ENCODE results near the gene EHMT1.
A peak's percentile ranks its signal among the peaks of the same experiment; 100 is the strongest.

Gene EHMT1

DNA sequence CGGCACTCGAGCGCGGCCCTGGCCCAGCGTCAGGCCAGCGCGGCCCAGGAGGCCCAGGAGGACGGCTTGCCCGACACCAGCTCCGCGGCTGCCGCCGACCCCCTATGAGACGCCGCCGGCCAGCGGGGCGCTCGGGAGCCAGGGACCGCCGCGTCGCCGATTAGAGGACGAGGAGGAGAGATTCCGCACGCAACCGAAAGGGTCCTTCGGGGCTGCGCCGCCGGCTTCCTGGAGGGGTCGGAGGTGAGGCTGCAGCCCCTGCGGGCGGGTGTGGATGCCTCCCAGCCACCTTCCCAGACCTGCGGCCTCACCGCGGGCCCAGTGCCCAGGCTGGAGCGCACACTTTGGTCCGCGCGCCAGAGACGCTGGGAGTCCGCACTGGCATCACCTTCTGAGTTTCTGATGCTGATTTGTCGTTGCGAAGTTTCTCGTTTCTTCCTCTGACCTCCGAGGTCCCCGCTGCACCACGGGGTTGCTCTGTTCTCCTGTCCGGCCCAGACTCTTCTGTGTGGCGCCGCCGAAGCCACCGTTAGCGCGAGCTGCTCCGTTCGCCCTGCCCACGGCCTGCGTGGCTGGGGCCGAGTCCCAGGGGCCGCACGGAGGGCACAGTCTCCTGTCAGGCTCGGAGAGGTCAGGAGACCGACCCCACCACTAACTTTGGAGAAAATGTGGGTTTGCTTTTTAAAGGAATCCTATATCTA is 216.2 kb downstream of the EHMT1 start:
- DNase-seq: no peak

DNA sequence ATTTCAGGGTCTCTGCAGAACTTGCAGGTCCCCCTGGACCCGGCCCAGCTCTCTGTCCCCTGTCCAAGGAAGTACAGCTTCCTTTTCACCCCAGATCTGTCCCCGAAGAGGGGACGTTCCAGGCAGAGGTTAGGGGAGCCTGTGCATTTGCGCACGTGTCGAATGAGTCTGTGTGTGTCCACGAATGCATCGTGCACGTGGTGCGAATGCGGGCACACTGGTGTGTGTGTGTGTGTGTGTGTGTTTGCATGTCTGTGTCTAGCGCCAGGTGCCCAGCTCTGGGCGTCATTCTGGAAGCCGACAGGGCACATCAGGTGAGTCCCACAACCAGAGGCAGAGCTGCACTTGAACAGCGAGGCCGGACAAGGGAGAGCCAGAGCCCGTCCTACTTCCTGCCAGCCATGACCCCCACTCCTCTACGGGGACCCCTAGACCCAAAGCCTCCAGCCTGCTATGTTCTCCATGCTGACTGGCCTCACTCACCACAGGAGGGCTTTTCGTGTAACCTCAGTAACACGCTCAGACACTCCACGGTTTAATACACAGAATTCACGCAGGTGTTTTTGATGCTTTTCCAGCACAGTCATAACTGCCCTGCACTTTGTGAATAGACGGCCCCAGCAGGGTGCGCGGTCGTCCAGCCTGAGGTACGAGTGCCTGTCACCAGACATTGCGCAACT is 217.5 kb downstream of the EHMT1 start:
- DNase-seq: no peak

DNA sequence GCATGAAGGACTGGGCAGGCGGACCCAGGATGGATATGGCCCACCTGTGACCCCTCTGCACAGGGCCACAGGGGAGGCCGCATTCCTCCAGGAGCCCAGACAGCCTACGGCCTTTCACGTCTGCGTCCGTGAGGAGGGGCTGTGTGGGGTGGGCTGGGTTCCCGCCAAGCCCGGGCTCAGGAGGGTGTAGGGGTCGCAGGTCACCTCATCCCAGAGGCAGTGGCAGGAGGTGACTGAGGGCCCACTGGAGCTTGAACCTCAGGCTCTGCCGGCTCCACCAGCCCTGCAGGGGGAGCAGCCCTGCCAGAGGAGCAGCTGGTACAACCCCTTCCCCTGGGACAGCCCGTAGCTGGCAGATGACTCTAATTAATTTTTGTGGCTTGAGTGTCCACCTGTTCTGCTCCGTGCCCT is 218.0 kb downstream of the EHMT1 start:
- DNase-seq: no peak

DNA sequence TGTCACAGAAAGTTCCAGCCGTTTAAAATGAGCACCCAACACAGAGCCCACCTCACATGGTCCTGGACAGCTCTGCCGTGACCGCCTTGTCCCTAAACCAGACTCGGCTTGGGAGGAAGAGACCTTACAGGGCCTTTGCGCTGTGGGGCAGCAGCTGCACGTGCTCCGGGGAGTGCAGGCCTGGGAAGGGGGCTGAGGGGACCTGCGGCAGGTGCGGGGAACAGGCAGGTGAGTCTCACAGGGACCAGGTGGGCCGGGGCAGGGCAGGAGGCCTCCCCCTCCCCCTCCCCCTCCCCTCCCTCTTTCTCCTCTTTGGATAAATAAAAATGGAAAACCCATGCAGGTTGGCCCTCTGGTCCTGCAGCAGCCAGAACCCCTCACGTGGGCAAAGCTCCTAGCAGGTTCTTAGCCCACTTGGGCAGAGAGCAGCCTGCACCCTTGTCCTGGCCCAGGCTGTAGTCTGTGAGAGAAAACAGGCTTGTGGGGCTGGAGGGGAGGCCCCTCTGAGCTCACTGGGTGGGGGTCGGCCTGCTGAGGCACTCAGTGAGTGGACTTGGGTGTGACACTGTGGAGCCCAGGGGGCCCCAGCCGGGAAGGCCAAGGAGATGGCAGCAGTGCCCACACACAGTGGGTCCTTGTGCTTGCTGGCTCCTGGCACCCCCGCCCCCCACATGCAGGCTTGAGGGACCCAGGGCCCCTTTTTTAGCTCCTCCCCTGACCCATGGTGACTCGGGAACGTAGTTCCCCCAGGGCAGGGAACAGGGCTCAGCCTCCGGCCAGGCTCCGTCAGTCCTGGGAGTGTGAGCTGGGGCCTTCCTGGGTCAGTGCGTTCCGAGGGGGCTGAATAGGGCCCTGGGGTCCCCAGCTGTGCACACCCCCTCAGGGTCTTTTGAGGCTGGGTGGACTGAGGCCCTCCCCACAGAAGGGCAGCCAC is 218.8 kb downstream of the EHMT1 start:
- no peak for DNase-seq

DNA sequence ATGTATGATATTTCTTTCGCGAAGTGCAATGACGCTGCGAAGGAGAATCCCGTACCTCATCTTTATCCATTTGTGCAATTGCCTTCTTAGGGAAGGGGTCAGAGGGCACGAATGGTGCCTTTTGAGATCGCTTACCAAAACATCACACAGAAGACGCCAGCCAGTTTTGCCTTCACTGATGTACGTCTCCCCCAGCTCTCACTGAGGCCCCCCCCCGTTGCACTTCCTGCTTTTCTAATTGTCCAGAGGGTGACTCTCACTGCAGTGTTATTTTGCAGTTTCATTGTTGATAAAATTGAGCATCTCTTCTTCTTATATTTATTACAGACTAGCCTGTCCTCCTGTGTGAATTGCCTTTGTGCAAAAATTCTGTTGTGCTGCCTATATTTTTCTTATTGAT is 219.8 kb downstream of the EHMT1 start:
- DNase-seq: no peak

DNA sequence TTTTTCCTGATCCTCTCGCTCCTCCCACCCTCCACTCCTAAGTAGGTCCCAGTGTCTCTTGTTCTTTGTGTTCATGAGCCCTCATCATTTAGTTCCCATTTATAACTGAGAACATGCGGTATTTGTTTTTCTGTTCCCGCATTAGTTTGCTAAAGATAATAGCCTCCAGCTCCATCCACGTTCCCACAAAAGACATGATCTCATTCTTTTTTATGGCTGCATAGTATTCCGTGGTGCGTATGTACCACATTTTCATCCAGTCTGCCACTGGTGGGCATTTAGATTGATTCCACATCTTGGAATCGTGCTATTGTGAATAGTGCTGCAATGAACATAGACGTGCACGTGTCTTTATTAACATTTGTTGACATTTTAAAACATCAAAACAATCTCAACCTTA is 224.6 kb downstream of the EHMT1 start:
- no peak for DNase-seq

DNA sequence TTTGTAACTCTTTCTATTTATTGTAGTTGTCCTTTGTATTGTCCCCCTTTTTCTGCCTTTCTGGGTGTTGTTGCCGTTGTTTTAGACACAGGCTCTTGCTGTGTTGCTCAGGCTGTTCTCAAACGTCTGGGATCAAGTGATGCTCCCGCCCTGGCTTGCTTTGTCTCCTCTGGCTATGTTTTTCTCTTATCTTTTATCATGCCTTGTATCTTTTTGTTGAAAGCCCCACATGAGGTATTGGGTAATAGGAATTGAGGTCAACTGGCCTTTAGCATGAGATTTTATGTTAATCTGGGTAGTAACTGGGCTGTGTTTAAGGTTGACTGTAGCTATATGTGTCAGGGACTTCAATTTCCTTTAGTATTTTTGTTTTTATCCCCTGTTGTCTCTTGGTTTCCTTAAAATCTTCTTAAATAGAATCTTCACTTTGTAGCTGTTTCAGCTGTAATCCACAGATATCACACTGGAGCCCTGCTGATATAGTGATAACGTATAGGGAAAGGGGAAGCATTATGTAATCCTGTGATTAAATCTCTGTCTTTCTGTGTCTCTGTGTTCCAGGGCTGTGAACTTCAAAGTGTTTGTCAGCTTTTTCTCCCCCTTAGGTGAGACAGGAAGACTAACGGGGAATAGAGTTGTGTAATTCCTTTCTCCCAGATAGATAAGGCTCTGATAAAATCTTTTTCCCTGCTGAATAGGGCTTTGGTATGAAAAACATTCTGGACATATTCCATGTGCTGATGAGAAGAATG is 232.9 kb downstream of the EHMT1 start:
- DNase-seq: no peak

DNA sequence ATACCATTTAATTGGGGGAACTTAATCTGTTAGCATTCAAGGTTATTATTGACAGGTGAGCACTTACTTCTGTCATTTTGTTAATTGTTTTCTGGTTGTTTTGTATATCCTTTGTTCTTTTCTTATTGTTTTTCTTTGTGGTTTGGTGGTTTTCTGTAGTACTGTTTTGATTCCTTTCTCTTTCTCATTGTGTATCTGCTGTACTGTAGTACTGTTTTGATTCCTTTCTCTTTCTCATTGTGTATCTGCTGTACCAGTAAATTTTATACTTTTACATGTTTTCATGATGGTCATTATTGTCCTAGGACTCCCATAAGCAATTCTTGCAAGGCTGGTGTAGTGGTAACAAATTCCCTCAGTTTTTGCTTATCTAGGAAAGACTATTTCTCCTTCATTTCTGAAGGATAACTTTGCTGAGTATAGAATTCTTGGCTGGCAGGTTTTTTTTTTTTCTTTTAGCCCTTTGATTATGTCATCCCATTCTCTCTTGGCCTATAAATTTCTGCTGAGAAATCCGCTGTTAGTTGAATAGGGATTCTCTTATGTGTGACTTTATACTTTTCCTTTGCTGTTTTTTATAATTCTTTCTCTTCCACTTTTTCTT is 234.7 kb downstream of the EHMT1 start:
- no peak for DNase-seq

DNA sequence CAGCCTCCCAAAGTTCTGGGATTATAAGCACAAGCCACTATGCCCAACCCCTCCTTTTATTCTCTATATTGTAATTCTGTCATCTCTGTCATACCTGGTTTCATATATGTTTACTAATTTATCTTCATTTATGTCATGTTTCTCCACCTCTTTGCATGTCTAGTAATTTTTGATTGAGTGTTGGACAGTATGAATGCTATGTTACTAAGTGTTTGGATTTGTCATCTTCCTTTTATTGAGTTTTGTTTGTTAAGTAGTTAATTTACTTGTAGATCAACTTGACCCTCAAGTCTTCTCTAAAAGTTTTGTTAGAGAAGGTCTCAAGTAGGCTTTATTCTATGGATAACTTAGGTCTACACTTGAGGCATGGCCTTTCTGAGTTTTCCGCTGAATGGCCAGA is 241.6 kb downstream of the EHMT1 start:
- no peak for DNase-seq

DNA sequence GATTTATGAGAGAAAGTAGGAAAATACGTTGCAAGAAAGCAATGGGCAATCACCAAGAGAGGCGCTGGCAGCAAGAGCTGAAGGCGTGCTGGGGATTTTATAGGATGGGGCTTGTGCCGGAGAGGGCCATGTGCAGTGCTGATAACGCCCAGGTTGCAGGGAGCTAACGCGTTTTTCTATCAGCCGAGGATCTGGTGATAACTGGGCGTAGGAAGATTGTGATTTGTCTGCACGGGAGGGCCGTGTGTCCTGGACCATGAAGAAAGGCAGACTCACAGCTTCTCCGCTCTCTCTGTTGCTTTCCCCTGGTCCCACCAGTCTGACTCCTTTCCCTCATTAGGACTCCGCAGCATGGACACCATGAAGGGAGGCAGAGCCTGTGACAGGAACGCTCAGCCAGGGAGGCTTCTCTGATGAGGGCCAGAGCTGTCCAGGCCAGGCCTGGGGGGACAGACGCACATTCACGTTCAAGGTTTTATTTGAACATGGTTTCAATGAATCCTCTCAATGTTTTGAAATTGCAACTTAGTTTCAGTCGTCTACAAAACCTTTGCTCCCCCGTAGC is 246.9 kb downstream of the EHMT1 start:
- no peak for DNase-seq

DNA sequence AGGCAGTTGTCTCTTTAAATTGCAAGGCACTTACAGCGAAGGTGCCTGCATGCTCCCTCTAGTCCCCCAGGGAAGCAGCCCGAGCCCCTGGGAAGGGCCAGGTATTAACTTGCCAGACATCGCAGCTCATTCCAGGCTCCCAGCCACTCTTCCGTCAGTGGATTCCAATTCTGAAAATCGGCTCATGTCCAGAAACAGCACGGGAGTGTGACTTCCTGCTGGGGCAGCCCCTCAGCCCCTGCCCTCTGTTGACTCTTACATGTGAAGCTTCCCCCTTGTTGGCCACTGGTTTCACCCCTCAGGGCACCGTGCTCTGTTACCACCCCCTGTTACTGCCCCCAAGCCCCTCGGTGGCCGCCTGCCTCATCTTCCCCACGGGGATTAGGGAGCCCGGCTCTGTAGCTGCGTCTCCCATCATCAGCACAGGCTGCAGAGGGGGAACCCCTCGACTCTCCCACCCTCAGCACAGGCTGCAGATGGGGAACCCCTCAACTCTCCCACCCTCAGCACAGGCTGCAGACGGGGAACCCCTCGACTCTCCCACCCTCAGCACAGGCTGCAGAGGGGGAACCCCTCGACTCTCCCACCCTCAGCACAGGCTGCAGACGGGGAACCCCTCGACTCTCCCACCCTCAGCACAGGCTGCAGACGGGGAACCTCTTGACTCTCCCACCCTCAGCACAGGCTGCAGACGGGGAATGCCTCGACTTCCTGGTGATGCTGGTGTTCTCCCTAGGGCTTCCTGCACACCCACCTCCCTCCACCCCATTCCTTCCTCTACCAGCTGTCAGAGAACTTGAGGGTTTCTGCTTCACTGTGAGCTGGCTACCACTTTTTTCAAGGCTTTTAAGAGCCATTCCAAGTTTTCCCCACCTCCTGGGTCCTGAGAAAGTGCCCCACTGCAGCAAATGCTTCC is 247.7 kb downstream of the EHMT1 start:
- DNase-seq: no peak

DNA sequence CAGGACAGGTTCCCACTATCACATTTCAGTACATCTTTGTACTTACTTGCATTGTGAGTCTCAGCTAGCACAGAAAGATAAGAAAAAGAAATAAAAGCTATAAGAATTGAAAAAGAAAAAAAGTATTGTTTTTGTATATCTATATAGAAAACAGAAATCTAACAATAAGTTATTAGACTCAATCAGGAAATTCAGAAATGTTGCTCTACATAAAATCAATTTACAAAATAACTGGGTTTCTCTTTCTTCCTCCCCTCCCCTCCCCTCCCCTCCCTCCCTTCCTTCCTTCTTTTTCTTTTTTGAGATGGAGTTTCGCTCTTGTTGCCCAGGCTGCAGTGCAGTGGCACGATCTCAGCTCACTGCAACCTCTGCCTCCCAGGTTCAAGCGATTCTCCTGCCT is 251.6 kb downstream of the EHMT1 start:
- DNase-seq: no peak

DNA sequence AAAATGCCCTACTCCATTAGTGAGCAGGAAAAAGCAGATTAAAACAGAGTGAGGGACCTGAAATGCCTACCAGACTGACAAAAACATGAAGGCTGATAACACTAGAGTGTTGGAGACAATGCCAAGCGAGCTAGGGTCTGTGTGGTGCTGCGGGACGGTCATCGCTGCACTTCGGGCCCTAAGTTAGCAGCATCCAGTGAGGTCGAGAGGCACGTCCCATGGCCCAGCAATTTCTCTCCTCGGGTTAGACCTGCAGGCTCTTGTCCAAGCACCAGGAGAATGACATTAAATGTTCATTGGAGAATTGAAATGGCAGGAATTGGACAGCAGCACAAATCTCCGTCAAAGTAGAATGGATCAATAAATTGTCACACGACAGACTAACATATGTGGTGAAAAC is 253.5 kb downstream of the EHMT1 start:
- no peak for DNase-seq

DNA sequence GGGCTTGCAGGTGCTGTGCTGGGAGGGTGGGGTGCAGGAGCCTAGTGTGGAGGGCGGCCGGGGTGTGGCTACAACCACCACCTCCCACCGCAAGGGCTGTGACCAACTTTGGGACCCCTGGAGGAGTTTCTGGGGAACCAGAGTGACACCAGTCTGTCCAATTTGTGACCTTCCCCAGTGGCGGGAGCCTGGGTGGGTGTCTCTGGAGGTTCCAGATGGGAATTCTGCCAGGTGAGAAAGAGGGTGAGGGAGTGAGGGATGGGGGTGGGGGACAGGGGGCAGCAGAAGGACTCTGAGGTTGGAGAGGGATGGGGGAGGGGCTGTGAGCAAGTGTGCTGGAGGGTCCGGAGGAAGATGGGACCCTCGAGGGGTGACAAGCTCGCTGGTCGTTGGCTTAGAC is 254.6 kb downstream of the EHMT1 start:
- no peak for DNase-seq

DNA sequence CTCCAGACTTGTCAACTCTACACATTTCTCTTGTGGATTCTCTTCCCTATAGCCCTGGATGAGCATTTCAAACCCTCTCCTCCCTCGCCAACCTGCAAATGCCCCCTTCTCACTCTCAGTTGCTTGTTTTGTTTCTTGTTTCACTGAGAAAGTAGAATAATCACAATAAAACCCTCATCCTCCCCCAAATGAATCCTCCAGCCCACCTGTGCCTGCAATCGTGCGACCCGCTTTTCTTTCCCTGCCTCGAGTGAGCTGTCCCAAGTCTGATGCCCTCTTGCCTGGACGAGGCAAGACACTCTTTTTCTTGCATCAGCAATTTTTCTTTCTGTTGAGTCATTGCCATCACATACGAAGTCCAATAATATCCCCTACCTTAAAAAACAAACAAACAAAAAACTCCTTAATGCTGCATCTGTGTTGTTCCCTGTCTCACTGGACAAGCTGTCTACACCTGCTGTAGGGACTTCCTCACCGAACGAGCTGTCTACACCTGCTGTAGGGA is 255.1 kb downstream of the EHMT1 start:
- no peak for DNase-seq

DNA sequence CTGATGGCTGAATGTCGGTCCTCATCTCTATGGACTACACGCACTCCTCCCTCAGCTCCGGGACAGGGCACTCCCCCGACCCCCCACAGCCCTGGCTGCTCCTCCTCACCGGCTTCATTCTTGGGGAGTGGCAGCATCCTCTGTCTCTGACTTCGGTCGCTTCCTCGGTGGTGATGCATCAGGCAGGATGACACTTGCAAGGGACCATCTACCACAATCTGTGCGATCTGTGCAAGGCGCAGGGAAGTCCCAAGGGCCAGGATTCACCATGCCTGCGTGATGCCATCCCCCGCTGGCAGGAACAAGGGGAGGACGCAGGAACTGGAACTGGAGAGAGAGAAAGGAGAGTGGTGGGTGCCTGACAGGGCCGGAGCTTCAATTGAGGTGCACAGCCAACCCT is 256.5 kb downstream of the EHMT1 start:
- no peak for DNase-seq

DNA sequence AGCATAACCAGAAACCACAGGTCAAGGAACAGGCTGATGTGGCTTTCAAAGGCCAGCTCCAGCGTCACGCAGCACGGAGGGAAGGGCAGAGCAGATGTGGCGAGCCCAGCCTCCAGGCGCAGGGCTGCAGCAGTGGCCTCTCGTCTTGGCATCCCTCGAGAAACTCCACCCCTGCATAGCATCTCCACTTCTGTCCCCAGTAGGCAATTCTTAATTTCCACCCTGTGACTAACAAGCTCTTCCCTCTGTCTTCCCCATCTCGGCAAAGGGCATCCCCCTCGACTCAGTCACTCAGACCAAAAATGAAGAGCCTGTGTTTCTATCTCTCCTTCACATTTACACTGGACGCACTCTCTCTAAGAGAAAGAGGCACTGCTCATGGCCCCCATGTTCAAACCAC is 257.0 kb downstream of the EHMT1 start:
- DNase-seq: no peak

DNA sequence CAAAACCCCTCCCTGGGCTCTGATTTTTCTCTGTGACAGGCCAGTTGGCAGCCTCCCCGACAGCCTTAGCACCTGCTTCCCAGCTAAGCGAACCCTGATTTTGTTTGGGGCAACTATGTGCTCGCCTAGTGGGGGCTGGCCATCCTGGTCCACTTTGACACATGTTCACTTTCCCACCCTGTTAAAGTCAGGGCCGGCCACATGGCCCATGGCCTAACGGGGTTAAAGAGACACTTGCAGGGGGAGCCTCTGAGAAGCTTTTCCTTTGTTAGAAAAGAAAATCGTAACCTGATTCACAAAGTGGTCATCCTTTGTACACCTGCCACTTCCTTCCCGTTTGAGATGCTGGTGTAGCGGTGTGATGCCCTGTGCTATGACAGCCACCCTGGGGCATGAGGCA is 257.5 kb downstream of the EHMT1 start:
- DNase-seq: no peak

DNA sequence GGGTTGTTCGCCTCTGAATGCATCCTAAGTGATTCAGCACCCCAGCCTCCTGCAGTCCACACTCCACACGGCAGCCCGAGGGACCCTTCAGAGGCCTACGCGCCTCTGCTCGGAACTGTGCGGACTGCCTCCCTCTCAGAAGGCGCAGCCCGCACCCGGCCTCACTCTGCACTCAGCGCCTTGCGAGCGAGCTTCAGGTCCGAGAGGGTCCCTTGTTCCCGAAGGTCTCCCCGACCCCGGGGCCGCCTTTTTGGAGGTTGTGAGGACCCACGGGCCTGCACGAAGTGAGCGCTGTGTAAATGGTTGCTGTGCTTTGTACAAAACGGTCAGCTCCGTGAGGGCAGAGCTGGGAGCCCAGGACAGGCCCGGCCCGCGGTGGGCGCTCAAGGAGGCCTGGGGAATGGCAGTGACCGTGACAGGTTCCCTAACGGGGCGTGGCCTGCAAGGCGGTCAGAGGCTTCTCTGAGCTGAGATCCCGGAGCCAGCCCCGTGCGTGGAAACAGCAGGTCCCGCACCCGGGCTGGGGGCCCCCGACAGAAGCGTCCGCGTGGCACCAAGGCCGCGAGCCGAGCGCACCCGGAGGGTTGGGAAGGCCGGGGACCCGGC is 258.1 kb downstream of the EHMT1 start:
- no peak for DNase-seq

DNA sequence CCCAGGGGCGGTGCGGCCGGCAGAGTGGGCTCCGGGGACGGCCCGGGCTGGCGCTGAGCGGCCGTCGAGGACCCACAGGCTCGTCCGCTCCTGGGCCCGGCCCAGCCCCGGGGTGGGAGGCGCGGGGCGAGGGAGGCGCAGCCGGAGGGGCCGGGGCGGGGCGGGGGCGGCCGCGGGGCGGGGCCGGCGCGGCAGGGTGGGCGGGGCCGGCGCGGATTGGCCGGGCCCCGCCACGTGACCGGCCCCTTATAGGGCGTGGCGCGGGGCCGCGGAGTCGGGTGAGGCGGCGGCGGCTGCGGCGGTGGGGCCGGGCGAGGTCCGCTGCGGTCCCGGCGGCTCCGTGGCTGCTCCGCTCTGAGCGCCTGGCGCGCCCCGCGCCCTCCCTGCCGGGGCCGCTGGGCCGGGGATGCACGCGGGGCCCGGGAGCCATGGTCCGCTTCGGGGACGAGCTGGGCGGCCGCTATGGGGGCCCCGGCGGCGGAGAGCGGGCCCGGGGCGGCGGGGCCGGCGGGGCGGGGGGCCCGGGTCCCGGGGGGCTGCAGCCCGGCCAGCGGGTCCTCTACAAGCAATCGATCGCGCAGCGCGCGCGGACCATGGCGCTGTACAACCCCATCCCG is 258.8 kb downstream of the EHMT1 start, which contains the start of gene CACNA1B:
Gene CACNA1B (plus strand): TSS at position 277 of the 617 bp plus-strand sequence. CDS start 152 bp downstream, at position 429.
- peak; percentile 48 for DNase-seq
